HL-60 (cell line): Measurements from ENCODE around the gene SHC3.

Experiments used
- CTCF ChIP-seq: IDR thresholded peaks from one replicate; pipeline ENCODE4 v1.5.1; 2011; ENCODE audit warnings: low read length, control low read depth, inconsistent platforms; ENCODE audit not compliant: insufficient read depth
- GABPA ChIP-seq: IDR thresholded peaks from 2 replicates; pipeline ENCODE4 v1.6.1; 2012; ENCODE audit warnings: low read depth
- POLR2AphosphoS5 ChIP-seq: IDR thresholded peaks from 2 replicates; pipeline ENCODE4 v1.6.1; 2012; ENCODE audit warnings: low read depth
- REST ChIP-seq: IDR thresholded peaks from 2 replicates; pipeline ENCODE4 v1.6.1; 2012; ENCODE audit warnings: low read depth; ENCODE audit not compliant: insufficient replicate concordance

- TF ChIP-seq CTCF: no peak
- TF ChIP-seq POLR2AphosphoS5: no peak
- no peak for TF ChIP-seq REST
- no peak for TF ChIP-seq GABPA
Observed at GRCh38 chr9:88993327-88993726, 185.3 kb downstream of the SHC3 start.
